Subcutaneous adipose tissue (tissue), 4 donors: ENCODE measurements around the gene SLC16A10. TPM values are rescaled to one million over a fixed set of nuclear protein-coding genes. Genes with fewer than 3 reads are reported as not detected.

Source experiments
- CTCF ChIP-seq: fragments of 450-650 bp; IDR thresholded peaks from one replicate; pipeline ENCODE4 v1.5.1; 2016; ENCODE audit warnings: low read depth, mild to moderate bottlenecking, control low read depth, antibody characterized with exemption, moderate library complexity
- total RNA-seq, 4 donors: library from RNA; depleted of rRNA; stranded (reverse); fragments of >200 nt; gene quantifications; one replicate each; pipeline ENCODE4 v1.1.0, GENCODE V29; 2016

SLC16A10 gene
- total RNA-seq, 4 donors from 2014 or later = 2.9 to 54.6 (median 5.8) TPM

GRCh38 chr6:111072801-111073360, 14.4 kb upstream of the SLC16A10 start:
- no peak for TF ChIP-seq CTCF

GRCh38 chr6:111074311-111074710, 13.0 kb upstream of the SLC16A10 start:
- TF ChIP-seq CTCF = no peak

- TF ChIP-seq CTCF = no peak
These were observed 11.1 kb upstream of the SLC16A10 start for GRCh38 chr6:111076024-111076695.

- no peak for TF ChIP-seq CTCF
These were observed 6.6 kb upstream of the SLC16A10 start for GRCh38 chr6:111080698-111081097.

- no peak for TF ChIP-seq CTCF
These were observed 618 bp upstream of the SLC16A10 start for GRCh38 chr6:111086685-111087084.

- no peak for TF ChIP-seq CTCF
These were observed 766 bp downstream of the SLC16A10 start for GRCh38 chr6:111087871-111088667.

- no peak for TF ChIP-seq CTCF
These were observed 1.3 kb downstream of the SLC16A10 start for GRCh38 chr6:111088668-111089003.
